Liver (tissue), 9 donors: ENCODE results near the gene COL4A1. TPM values are rescaled to one million over a fixed set of nuclear protein-coding genes. Genes with fewer than 3 reads are reported as not detected.

Experiments
- DNase-seq: peaks from one replicate; pipeline ENCODE4 v3.0.0-alpha.2; 2017; ENCODE audit warnings: low spot score
- H3K27ac ChIP-seq, 2 donors: one replicate each; pipeline ENCODE4 v1.7.0; 2013; ENCODE audit warnings: inconsistent platforms in 2 of 2, low read length in 2 of 2, control low read depth in 1 of 2, low read depth in 1 of 2, mild to moderate bottlenecking in 1 of 2
- H3K27me3 ChIP-seq, 4 donors: one replicate each; pipeline versions ENCODE4 v1.6.1 to v1.7.0; 2013; ENCODE audit warnings: low read length in 3 of 4, inconsistent platforms in 1 of 4, mild to moderate bottlenecking in 1 of 4, moderate library complexity in 1 of 4; ENCODE audit not compliant: control insufficient read depth in 4 of 4, insufficient read depth in 4 of 4
- H3K36me3 ChIP-seq, 4 donors: one replicate each; pipeline versions ENCODE4 v1.6.1 to v1.7.0; 2013; ENCODE audit warnings: low read length in 3 of 4, mild to moderate bottlenecking in 3 of 4, low read depth in 1 of 4, moderate library complexity in 1 of 4; ENCODE audit not compliant: control insufficient read depth in 4 of 4, insufficient read depth in 3 of 4
- H3K4me1 ChIP-seq, 4 donors: one replicate each; pipeline versions ENCODE4 v1.6.1 to v1.7.0; 2013; ENCODE audit warnings: low read length in 3 of 4, mild to moderate bottlenecking in 3 of 4, moderate library complexity in 1 of 4; ENCODE audit not compliant: control insufficient read depth in 4 of 4, insufficient read depth in 4 of 4
- H3K4me3 ChIP-seq, 3 donors: one replicate each; pipeline versions ENCODE4 v1.6.1 to v1.7.0; 2013; ENCODE audit warnings: low read length in 3 of 3, control low read depth in 1 of 3, low read depth in 1 of 3, mild to moderate bottlenecking in 1 of 3
- H3K9ac ChIP-seq, 2 donors: one replicate each; pipeline ENCODE4 v1.7.0; 2013; ENCODE audit warnings: low read length in 2 of 2, mild to moderate bottlenecking in 2 of 2, moderate library complexity in 2 of 2, control low read depth in 1 of 2, low read depth in 1 of 2
- H3K9me3 ChIP-seq, 4 donors: one replicate each; pipeline versions ENCODE4 v1.6.1 to v1.7.0; 2013; ENCODE audit warnings: low read length in 3 of 4; ENCODE audit not compliant: control insufficient read depth in 4 of 4
- EGR1 ChIP-seq, 2 donors: IDR thresholded peaks; 2 replicates each; pipeline ENCODE4 v1.6.1; 2016 to 2018; ENCODE audit warnings: antibody characterized with exemption in 2 of 2, low read depth in 2 of 2
- FOXA1 ChIP-seq: IDR thresholded peaks from 2 replicates; pipeline ENCODE4 v1.6.1; 2016; ENCODE audit warnings: antibody characterized with exemption
- FOXA2 ChIP-seq: IDR thresholded peaks from 2 replicates; pipeline ENCODE4 v1.6.1; 2016; ENCODE audit warnings: antibody characterized with exemption
- GABPA ChIP-seq, 2 donors: IDR thresholded peaks in 1 of 2; conservative IDR thresholded peaks in 1 of 2; 2 replicates each; pipeline ENCODE4 v1.6.1; 2016; ENCODE audit warnings: antibody characterized with exemption in 2 of 2, mild to moderate bottlenecking in 1 of 2, moderate library complexity in 1 of 2
- HNF4A ChIP-seq, 2 donors: conservative IDR thresholded peaks; 2 replicates each; pipeline ENCODE4 v1.6.1; 2016; ENCODE audit warnings: antibody characterized with exemption in 2 of 2, mild to moderate bottlenecking in 2 of 2
- HNF4G ChIP-seq: IDR thresholded peaks from 2 replicates; pipeline ENCODE4 v1.6.1; 2016; ENCODE audit warnings: antibody characterized with exemption
- JUND ChIP-seq, 2 donors: IDR thresholded peaks; 2 replicates each; pipeline ENCODE4 v1.6.1; 2016; ENCODE audit warnings: antibody characterized with exemption in 2 of 2
- NR2F2 ChIP-seq: IDR thresholded peaks from 2 replicates; pipeline ENCODE4 v1.6.1; 2016; ENCODE audit warnings: antibody characterized with exemption
- RAD21 ChIP-seq, 2 donors: IDR thresholded peaks; 2 replicates each; pipeline ENCODE4 v1.6.1; 2016; ENCODE audit warnings: antibody characterized with exemption in 2 of 2, mild to moderate bottlenecking in 2 of 2
- RXRA ChIP-seq, 2 donors: IDR thresholded peaks; 2 replicates each; pipeline ENCODE4 v1.6.1; 2017 to 2018; ENCODE audit warnings: antibody characterized with exemption in 2 of 2, mild to moderate bottlenecking in 1 of 2
- SP1 ChIP-seq: IDR thresholded peaks from 2 replicates; pipeline ENCODE4 v1.6.1; 2018; ENCODE audit warnings: antibody characterized with exemption, mild to moderate bottlenecking
- TAF1 ChIP-seq: conservative IDR thresholded peaks from 2 replicates; pipeline ENCODE4 v1.6.1; 2016; ENCODE audit warnings: antibody characterized with exemption, mild to moderate bottlenecking
- YY1 ChIP-seq: IDR thresholded peaks from 2 replicates; pipeline ENCODE4 v1.6.1; 2016; ENCODE audit warnings: antibody characterized with exemption, mild to moderate bottlenecking
- WGBS: extraction: QIAGEN DNeasy Blood & Tissue Kit; methylation state at CpG from one replicate; pipeline ENCODE4 v1.1.7; 2013; 5-methylcytosine and 5-hydroxymethylcytosine counted together
- polyA plus RNA-seq, 2 donors: library from polyadenylated mRNA; stranded (reverse) in 1 of 2; unstranded in 1 of 2; fragments of 200-250 nt in 1 of 2; fragments of >200 nt in 1 of 2; fragmentation: Nextera tagmentation in 1 of 2; extraction: Ambion mirVana in 1 of 2; gene quantifications; one replicate each; pipeline versions ENCODE4 v1.2.1 to v1.2.3, GENCODE V29; 2013 to 2015
- total RNA-seq, 2 donors: library from RNA; depleted of rRNA; stranded (reverse); fragments of >200 nt; gene quantifications; one replicate each; pipeline ENCODE4 v1.2.3, GENCODE V29; 2014
- TF ChIP-seq, protein P1 (sequence below): IDR thresholded peaks from 2 replicates; pipeline ENCODE4 v1.6.1; 2016; ENCODE audit warnings: antibody characterized with exemption
- TF ChIP-seq, protein P2 (sequence below): IDR thresholded peaks from 2 replicates; pipeline ENCODE4 v1.6.1; 2016; ENCODE audit warnings: antibody characterized with exemption, mild to moderate bottlenecking
- TF ChIP-seq, protein P3 (sequence below): fragments of 150-350 bp; IDR thresholded peaks from 2 replicates; pipeline ENCODE4 v1.5.1; 2017; ENCODE audit warnings: improper control_type of control experiment, low read depth, low read length; ENCODE audit not compliant: missing input control
- TF ChIP-seq, protein P4 (sequence below): IDR thresholded peaks from 2 replicates; pipeline ENCODE4 v1.6.1; 2016; ENCODE audit warnings: antibody characterized with exemption
- TF ChIP-seq, protein P5 (sequence below): IDR thresholded peaks from 2 replicates; pipeline ENCODE4 v1.6.1; 2016; ENCODE audit warnings: antibody characterized with exemption
- donor health status: healthy.
- donor health status: healthy.
- donor health status: healthy.
- donor health status: healthy.
- donor health status: healthy.

The COL4A1 gene
- total and polyA plus RNA-seq, 4 donors = 5.0 to 68.5 (median 37.9) TPM

DNA sequence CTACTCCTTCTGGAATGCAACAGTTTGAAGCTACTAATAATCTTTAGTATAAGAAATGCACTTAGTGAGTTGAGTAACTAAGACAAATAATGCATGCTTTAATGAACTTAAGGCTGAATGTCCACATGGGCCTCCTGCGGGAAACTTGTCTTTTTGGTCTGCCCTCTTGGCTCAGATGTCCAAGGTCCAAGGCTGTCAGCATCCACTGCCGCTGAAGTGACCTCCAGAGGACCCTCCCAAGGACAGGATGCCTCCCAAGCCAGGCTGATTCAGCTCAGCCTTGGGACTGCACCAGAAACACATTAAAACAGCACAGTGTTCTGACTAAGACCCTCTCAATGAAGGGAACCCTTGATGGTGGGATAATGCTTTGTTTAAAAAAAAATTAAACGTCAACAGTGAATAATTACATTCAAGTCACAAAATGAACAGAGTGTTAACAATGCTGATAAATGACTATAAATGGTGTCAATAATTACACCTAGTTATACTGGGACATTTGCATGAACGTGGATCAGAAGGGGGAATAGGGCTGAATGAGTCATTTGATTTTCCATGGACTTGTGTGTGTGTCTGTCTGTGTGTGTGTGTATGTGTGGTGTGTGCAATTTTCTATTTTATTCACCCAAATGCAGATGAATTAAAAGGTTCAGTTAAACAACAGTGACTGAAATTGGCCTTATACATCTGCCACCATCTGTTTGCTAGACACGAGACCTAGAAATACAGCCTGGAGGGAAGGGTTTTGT lies 150.5 kb downstream of the COL4A1 start:
- Histone ChIP-seq H3K27me3 (no peaks in the 10 kb centered on the region), H3K4me1 (no peaks in the 10 kb centered on the region), H3K9ac (no peak overlapping the region), H3K36me3 (peaks cover 0 to 2% (median 0%) of the 10 kb centered on the region in 4 donors), H3K27ac (no peak overlapping the region), H3K4me3 (no peak overlapping the region), H3K9me3 (no peaks in the 10 kb centered on the region)
- DNase-seq = no peak
- TF ChIP-seq, protein P1, sequence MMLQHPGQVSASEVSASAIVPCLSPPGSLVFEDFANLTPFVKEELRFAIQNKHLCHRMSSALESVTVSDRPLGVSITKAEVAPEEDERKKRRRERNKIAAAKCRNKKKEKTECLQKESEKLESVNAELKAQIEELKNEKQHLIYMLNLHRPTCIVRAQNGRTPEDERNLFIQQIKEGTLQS = no peak
- TF ChIP-seq GABPA (IDR thresholded peaks at IDR 0.05 in 1 of 2, conservative IDR thresholded peaks at IDR 0.05 in 1 of 2) (no peak), HNF4G (no peak), TAF1 (no peak), EGR1 (IDR thresholded peaks at IDR 0.05; ENCODE audit: low read depth in 2 of 2) (no peak), YY1 (no peak), FOXA2 (no peak)
- TF ChIP-seq, protein P2, sequence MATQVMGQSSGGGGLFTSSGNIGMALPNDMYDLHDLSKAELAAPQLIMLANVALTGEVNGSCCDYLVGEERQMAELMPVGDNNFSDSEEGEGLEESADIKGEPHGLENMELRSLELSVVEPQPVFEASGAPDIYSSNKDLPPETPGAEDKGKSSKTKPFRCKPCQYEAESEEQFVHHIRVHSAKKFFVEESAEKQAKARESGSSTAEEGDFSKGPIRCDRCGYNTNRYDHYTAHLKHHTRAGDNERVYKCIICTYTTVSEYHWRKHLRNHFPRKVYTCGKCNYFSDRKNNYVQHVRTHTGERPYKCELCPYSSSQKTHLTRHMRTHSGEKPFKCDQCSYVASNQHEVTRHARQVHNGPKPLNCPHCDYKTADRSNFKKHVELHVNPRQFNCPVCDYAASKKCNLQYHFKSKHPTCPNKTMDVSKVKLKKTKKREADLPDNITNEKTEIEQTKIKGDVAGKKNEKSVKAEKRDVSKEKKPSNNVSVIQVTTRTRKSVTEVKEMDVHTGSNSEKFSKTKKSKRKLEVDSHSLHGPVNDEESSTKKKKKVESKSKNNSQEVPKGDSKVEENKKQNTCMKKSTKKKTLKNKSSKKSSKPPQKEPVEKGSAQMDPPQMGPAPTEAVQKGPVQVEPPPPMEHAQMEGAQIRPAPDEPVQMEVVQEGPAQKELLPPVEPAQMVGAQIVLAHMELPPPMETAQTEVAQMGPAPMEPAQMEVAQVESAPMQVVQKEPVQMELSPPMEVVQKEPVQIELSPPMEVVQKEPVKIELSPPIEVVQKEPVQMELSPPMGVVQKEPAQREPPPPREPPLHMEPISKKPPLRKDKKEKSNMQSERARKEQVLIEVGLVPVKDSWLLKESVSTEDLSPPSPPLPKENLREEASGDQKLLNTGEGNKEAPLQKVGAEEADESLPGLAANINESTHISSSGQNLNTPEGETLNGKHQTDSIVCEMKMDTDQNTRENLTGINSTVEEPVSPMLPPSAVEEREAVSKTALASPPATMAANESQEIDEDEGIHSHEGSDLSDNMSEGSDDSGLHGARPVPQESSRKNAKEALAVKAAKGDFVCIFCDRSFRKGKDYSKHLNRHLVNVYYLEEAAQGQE = no peak
- TF ChIP-seq, protein P3, sequence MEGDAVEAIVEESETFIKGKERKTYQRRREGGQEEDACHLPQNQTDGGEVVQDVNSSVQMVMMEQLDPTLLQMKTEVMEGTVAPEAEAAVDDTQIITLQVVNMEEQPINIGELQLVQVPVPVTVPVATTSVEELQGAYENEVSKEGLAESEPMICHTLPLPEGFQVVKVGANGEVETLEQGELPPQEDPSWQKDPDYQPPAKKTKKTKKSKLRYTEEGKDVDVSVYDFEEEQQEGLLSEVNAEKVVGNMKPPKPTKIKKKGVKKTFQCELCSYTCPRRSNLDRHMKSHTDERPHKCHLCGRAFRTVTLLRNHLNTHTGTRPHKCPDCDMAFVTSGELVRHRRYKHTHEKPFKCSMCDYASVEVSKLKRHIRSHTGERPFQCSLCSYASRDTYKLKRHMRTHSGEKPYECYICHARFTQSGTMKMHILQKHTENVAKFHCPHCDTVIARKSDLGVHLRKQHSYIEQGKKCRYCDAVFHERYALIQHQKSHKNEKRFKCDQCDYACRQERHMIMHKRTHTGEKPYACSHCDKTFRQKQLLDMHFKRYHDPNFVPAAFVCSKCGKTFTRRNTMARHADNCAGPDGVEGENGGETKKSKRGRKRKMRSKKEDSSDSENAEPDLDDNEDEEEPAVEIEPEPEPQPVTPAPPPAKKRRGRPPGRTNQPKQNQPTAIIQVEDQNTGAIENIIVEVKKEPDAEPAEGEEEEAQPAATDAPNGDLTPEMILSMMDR = no peak
- 78% methylated on average over 5 of the region's 5 CpGs for WGBS

DNA sequence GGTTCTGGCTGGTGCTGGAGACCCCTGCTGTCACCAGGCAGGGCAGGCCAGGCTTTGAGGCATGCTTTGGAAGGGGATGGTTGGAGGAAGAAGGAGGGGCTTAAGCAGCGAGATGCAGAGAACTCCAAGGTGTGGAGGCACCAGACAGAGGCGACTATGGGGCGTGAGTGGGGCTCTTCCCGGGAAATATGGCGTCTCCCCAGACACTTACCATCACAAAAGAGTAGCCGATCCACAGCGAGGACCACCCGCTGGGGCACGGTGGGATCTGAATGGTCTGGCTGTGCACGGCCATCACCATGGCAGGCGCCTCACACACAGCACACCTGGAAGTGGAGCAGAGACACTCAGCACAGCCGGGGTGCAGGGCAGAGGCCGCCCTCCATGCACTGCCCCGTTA lies 151.9 kb downstream of the COL4A1 start:
- DNase-seq = no peak
- Histone ChIP-seq H3K27ac (no peak overlapping the region), H3K9me3 (no peaks in the 10 kb centered on the region), H3K4me3 (no peak overlapping the region), H3K36me3 (peaks cover 0 to 2% (median 1%) of the 10 kb centered on the region in 4 donors), H3K4me1 (no peaks in the 10 kb centered on the region), H3K9ac (no peak overlapping the region), H3K27me3 (no peaks in the 10 kb centered on the region)
- 94% methylated on average over 14 of the region's 14 CpGs for WGBS
- no peak for TF ChIP-seq RXRA (IDR thresholded peaks at IDR 0.05)
- no peak for TF ChIP-seq EGR1 (IDR thresholded peaks at IDR 0.05; ENCODE audit: low read depth in 2 of 2)
- TF ChIP-seq FOXA2 = no peak
- TF ChIP-seq YY1 = no peak
- no peak for TF ChIP-seq SP1
- TF ChIP-seq FOXA1 = no peak
- TF ChIP-seq HNF4A (conservative IDR thresholded peaks at IDR 0.05) = no peak
- no peak for TF ChIP-seq JUND (IDR thresholded peaks at IDR 0.05)
- TF ChIP-seq, protein P4, sequence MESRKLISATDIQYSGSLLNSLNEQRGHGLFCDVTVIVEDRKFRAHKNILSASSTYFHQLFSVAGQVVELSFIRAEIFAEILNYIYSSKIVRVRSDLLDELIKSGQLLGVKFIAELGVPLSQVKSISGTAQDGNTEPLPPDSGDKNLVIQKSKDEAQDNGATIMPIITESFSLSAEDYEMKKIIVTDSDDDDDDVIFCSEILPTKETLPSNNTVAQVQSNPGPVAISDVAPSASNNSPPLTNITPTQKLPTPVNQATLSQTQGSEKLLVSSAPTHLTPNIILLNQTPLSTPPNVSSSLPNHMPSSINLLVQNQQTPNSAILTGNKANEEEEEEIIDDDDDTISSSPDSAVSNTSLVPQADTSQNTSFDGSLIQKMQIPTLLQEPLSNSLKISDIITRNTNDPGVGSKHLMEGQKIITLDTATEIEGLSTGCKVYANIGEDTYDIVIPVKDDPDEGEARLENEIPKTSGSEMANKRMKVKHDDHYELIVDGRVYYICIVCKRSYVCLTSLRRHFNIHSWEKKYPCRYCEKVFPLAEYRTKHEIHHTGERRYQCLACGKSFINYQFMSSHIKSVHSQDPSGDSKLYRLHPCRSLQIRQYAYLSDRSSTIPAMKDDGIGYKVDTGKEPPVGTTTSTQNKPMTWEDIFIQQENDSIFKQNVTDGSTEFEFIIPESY = no peak
- no peak for TF ChIP-seq TAF1
- TF ChIP-seq HNF4G = no peak
- TF ChIP-seq GABPA (IDR thresholded peaks at IDR 0.05 in 1 of 2, conservative IDR thresholded peaks at IDR 0.05 in 1 of 2) = no peak
- TF ChIP-seq NR2F2 = no peak
- TF ChIP-seq, protein P1 = no peak
- TF ChIP-seq, protein P5, sequence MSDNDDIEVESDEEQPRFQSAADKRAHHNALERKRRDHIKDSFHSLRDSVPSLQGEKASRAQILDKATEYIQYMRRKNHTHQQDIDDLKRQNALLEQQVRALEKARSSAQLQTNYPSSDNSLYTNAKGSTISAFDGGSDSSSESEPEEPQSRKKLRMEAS = no peak
- TF ChIP-seq RAD21 (IDR thresholded peaks at IDR 0.05) = no peak
- TF ChIP-seq, protein P2 = no peak
